Activated naive CD8-positive, alpha-beta T cell treated with anti-CD3 and anti-CD28 coated beads, Interleukin-2, amount 50 U/mL, for 16 hours (primary cell): ENCODE data around the gene ITGA5.

Source experiments
- DNase-seq: peaks from one replicate; pipeline ENCODE4 v3.0.0-alpha.2; 2020; ENCODE audit warnings: low read depth, low spot score

The ITGA5 gene

DNA sequence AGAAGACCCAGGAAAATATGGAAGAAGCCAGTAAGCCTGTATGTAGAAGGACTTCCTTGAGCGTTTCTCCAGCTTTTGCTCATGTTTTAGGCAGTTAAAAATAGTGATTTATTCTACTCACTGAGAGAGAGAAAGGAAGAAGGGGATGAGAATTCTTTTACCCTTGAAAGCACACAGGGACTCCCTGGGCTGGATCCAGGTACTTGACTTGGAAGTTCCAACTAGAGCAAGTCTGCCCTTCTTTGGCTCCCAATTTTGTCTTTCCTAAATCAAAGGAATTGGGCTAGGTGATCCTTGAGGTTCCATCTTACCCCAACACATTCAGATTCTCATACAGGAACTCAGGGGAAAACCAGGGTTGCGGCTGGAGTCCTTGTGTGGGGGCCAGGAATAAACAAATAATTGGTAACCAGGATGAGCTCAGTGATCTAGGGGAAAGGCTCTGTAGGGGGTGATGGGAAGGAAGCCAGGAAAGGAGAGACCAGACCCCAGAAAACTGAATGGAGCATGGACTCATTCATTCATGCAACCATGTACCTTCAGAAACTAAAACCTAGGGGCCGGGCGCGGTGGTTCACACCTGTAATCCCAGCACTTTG is 11.5 kb upstream of the ITGA5 start:
- DNase-seq: no peak

DNA sequence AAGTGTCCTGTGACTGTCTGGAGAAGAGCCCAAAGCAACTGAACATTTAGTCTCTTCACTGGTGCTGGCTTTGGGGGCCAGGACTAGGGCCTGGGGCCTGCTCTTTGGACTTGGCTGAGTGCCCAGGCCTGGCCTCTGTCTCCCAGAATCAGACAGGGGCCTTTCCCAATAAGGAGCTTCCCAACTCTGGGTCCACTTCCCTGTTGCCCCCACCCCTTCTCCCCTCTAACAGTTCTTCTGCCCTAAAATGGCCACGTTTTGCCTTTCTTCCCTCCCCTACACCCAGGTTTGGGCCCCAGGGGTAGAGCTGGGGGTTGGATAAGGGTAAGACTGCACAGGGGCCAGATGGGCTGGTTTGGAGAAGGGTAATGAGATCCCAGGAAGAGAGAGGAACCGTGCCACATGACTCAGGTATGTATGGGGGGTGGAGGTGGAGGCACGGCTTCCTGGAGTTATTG is 10.0 kb upstream of the ITGA5 start:
- DNase-seq: no peak

DNA sequence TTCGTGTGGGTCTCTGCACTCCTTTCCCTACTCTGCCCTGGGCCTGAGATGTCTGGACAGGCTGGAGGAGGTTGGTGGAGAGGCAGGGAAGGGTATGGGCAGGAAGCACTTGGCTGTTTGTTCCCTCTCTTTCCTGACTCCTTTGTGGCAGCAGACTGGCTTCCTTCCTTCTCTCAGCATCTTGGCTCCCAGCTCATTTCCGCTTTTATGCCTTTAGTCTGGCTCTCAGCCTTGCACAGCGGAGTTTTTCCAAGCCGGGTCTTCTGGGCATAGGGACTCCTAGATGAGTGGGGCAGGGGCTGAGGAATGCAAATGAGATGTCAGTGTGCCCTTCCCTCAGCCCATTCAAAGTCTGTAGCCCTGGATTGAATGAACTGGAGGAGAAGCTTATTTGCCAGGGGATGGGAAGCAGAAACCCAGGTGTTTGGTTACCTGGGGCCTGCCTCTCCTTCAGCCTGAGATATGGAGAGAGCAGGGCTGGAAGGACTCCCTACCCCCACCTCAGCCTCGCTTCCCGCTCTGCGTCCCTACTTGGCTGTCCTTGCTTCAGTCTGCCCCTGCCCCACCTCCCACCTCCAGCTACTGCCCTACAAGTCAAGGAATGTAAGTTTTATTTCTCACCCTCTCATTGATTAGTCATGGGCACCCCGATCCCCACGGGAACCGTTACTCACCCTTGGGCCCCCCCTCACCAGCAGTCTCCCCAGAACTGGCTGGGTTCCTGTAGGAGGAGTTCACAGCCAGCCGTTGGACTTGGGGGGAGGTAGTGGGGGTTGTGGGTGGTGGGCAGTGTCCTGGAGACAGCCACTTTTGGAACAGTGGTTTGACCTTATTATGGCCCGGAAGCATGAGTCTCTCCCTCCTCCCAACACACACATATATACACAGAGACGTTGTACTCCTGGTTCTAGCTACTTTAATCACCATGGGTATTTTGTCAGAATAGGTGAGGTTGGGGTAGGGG is 9.3 kb upstream of the ITGA5 start:
- DNase-seq: no peak

DNA sequence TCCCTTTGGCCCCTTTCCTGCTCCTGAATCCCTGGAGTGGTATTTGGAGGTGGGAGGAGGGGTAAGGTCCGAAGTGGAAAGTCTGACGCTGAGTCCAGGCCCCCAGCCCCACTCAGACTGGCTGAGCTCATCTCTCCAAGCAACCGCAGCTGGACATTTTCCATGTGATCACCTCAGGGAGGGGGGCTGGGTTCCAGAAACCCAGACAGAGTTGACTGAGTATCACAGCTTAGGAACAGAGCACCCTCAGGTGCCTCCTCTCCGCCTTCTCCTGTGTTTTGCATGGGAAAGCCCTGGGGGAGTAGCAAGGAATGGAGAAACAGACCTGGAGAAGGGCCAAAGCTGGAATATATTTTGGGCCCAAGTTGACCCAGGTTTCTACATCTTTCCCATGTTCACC is 8.0 kb upstream of the ITGA5 start:
- no peak for DNase-seq

DNA sequence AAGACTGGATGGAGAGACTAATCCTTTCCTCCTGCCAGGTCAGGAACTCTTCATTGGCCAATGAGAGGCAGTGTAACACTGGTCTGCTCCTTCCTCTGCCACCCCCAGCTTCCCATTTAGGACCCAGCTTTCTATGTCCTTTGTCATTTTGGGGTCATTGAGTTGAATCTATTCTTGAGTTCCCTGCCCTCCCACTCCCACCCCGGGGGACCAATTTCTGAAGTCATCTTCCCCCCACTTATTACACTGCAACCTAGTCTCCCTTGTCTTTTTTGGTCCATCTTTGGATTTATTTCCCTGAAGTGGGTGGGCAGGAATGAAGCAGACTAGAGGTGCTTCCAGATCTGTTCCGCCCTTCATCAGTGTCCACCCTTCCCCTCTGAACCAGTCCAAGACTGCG is 7.6 kb upstream of the ITGA5 start:
- no peak for DNase-seq

DNA sequence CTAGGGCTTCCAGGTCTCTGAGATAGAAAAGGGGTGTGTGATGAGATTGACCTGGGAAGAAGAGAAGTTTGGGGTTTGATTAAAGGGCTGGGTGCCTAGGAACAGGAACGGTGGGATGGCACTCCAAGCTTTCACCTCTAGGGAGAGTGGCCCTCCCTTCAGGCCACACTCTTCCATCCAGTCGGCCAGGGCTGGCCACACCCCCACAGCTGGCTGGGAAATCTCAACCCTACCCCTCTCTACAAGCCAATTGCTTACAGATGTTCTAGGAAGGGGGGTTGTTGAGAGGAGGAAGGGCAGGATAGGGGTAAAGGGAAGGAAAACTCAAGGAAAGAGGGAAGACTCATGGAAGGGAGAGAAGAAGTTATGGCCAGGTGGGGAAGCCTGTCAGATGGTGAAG is 6.6 kb upstream of the ITGA5 start:
- no peak for DNase-seq

DNA sequence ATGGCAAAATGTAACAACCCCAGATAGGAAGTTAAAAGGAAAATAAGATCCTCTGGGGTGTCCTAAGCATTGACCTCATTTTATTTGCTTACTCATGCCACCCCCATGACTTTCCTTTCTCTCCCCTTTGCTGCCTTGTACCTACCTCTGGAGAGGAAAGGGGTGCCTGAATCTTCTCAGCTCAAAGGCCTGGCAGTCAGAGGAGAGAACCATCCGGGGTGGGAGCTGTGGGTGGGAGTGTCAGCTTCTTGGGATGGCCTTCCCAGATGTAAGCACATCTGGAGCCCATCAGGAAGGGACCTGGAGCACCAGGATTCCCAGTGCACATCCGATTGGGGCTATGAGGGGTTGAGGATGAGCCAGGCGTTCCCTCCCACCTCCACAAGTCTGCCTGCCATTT is 5.2 kb upstream of the ITGA5 start:
- no peak for DNase-seq

DNA sequence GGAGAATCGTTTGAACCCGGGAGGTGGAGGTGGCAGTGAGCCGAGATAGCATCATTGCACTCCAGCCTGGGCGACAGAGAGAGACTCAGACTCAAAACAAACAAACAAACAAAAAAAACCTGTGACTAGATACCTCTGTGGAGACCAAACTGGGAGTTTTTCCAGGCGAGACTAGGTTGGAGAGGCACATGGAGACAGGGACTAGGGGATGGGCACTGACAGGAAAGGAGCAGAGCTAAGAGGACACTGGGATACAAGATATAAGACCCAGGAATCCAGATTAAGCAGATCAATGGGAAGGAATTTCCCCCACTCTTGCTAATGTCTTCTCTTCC is 4.7 kb upstream of the ITGA5 start:
- no peak for DNase-seq

DNA sequence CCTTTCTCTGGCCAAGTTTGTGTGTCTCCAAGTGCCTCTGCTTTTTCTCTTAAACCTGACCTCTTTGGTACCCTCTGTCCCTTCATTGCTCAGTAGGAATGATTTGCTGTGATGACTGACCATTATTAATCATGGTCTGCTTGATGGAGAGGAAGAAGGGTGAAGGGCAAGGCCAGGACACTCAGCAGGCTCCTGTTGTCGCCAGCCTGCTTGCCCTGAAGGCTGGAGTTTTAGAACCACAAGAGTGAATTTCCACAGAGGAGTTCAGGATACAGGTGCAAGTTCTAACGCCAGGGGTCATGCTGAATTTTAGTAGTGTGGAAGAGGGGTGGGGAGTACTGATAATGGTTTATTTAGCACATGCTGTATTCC is 2.8 kb upstream of the ITGA5 start:
- DNase-seq: no peak

- no peak for DNase-seq
Measured at GRCh38 chr12:54421175-54421878, 2.3 kb upstream of the ITGA5 start.

GRCh38 chr12:54420766-54421144 is 1.7 kb upstream of the ITGA5 start:
- DNase-seq: no peak

DNA sequence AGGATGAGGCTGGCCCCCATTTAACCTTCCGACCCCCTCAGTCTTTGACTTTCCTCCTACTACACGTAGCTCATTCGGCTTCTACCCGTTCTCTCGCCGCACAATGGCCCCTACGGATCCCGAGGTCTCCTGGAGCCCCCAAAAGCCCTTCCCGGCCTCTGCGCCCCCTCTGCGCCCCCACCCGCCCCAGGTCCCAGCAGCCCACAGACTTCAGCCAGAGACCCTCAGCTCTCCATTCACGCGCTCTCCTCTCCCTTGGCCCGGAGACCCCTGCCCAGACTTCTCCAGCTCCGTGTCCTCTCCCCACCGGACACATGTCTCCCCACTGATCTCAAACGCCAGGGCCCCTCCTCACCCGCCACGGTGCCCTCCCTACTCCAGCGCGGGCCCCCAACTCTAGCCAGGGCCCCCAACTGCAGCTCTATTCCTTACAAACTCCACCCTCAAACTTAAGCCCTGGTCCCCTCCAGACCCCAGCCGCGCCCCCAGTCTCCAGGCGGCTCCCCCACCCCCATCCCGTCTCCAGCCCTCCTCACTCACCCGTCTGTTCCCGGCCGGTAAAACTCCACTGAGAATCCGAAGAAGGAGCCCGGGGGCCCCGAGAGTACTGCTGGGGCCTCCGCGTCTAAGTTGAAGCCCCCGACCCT is 502 bp downstream of the ITGA5 start:
- no peak for DNase-seq

- no peak for DNase-seq
Measured at GRCh38 chr12:54417712-54418440, 1.2 kb downstream of the ITGA5 start.

- no peak for DNase-seq
Measured at GRCh38 chr12:54416687-54417603, 2.1 kb downstream of the ITGA5 start.

DNA sequence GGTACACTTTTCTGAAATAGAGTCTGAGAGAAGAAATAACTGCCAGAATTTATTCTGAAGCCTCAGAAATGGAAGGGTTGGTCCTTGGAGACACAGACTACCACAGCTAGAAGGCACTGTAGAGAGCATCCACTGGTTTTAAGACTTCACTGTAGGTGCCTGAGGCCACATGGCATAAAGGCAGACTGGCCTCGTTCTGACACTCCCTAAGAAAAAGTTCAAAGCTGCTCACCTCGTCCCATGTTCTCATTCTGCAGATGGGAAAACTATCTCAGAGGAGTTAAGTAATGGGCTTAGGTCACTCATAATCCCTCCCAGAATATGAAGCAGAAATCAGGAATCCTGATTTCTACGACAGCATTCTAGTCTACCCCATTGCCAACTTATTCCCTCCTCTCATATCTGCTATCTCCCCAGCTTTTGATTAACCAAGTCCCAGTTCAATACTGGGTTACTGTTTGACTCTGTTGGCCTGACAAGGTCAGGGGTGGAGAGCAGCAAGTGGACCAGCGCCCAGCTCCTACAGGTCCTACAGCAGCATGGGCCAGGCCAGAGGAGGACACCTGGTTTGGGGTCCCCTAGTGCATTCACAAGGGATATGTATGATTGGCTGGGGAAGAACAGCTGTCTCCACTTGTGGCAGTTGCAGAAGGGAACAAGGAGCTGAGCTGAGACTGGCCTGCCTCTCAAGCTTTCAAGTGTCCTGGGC is 3.7 kb downstream of the ITGA5 start:
- no peak for DNase-seq

DNA sequence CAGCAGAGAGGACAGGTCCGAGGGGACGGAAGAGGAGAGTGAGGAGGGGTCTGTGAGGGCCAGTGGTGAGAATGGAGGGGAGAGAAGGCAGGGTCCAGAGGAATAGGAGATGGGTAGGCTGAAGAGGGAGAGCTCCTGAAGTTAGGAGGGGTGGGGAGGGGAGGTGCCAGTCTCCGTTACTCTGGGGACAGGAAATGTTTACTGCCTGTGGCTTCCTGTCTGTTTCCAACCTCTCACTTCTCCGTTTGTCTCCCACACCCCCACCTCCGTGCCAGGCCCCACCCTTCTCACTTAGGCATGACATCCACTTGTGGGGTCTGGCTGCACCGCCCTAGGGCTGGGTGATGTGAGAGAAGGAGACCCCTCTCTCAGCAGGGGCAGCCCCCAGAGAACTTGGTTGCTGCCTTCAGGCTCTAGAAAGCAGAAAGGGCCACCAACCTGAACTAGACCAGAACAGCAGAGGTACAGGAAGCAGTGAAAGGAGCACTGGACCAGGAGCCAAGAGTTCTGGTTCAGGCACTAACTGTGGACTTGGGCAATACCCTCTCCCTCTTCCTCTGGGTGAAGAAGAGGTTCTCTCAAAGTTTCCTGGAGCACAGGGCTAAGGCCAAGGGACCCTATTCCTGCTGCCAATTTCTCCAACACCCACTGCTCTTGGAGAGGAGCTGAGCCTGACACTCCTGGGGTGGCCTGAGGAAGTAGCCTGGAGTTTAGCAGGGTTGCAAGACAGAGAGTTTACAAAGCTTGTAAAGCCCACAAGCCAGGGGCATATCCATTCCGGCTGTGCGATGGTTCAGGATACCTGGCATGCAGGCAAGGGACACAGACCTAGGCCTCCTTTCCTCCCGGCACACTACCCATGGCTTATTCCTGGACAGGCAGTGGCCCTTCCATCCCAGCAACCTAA is 5.5 kb downstream of the ITGA5 start:
- peak; percentile 20 for DNase-seq

- DNase-seq: no peak
Measured at GRCh38 chr12:54412786-54413185, 6.3 kb downstream of the ITGA5 start.

GRCh38 chr12:54412348-54412747 is 6.7 kb downstream of the ITGA5 start:
- no peak for DNase-seq
